ENCODE measurements around the gene GFOD2. TPM values are rescaled to one million over a fixed set of nuclear protein-coding genes. Genes with fewer than 3 reads are reported as not detected.

GFOD2 gene
- total and polyA plus RNA-seq, 2 of the 13 experiments (the other 11 are each of a cell fraction or from before 2014, with no cell fraction given), result 11.1 to 17.2 TPM

DNA sequence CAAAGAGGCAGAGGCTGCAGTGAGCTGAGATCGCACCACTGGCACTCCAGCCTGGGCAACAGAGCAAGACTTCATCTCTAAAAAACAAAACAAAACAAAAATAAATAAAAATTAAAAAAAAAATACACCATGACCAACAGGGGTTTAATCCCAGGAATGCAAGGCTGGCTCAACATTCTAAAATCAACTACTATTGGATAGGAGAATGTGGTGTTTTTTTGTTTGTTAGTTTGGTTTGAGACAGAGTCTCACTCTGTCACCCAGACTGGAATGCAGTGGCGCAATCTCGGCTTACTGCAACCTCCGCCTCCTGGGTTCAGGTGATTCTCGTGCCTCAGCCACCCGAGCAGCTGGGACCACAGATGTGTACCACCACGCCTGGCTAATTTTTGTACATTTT, 19.9 kb downstream of the GFOD2 start:
- CTCF ChIA-PET (ENCODE audit: low intra/inter-chr PET ratio, low total read pairs), result no interaction called here
- H3K79me2 ChIP-seq (ENCODE audit: insufficient read depth, low read length), result no peaks in the 10 kb centered on the region
- H3K36me3 ChIP-seq (replicated peaks in 1 of 2; ENCODE audit: control insufficient read depth in 1 of 2, insufficient read depth in 2 of 2, low read length in 2 of 2), result peaks cover 0 to 2% of the 10 kb centered on the region in 2 experiments; a peak in 1 of 5 replicates
- ATAC-seq (no peak), DNase-seq (ENCODE audit: low spot score) (no peak), FAIRE-seq (no peak)
- no peak overlapping the region for H3K9ac ChIP-seq (ENCODE audit: insufficient read depth, low read depth, low read length)
- H3K4me2 ChIP-seq (ENCODE audit: low read depth, low read length), result no peak overlapping the region
- no peak overlapping the region for H3K27ac ChIP-seq (ENCODE audit: extremely low read length, insufficient read depth, low read length)
- H3K4me1 ChIP-seq (ENCODE audit: insufficient read depth, low read length), result peaks cover 13% of the 10 kb centered on the region
- BruUV-seq (replicated peaks), result no TSS peak
- no peaks in the 10 kb centered on the region for H3K9me3 ChIP-seq (ENCODE audit: low read length)
- in situ Hi-C loops (cut with HindIII; ENCODE audit: extremely low pct_ligation_motif_present, low pct_unique_long_range_greater_than_20kb), result no loop called here
- intact Hi-C loops (cut with micrococcal nuclease; ENCODE audit: unreplicated experiment), result no loop called here
- POLR2A ChIA-PET, result no interaction called here
- no peak overlapping the region for H2AFZ ChIP-seq (ENCODE audit: low read length)
- H3K4me3 ChIP-seq (replicated peaks in 1 of 3; ENCODE audit: insufficient read depth in 1 of 3, low read depth in 2 of 3, low read length in 3 of 3), result no peak overlapping the region
- 92% methylated on average over 7 of the region's 7 CpGs for WGBS (ENCODE audit: low lambda C conversion rate)
- TF ChIP-seq, protein P1, sequence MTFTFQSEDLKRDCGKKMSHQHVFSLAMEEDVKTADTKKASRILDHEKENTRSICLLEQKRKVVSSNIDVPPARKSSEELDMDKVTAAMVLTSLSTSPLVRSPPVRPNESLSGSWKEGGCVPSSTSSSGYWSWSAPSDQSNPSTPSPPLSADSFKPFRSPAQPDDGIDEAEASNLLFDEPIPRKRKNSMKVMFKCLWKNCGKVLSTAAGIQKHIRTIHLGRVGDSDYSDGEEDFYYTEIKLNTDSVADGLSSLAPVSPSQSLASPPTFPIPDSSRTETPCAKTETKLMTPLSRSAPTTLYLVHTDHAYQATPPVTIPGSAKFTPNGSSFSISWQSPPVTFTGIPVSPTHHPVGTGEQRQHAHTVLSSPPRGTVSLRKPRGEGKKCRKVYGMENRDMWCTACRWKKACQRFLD (CRISPR knock-in tag; IDR thresholded peaks at IDR 0.05; ENCODE audit: borderline replicate concordance), result no peak
- TF ChIP-seq PCBP1 (IDR thresholded peaks at IDR 0.05; ENCODE audit: borderline replicate concordance, low read depth, low read length) (no peak), TFDP1 (CRISPR knock-in tag; IDR thresholded peaks at IDR 0.05; ENCODE audit: borderline replicate concordance) (no peak), CEBPG (CRISPR knock-in tag; IDR thresholded peaks at IDR 0.05) (peak; percentile 43; the same call in 1 of the 2 replicates), ZFP90 (CRISPR knock-in tag; IDR thresholded peaks at IDR 0.05; ENCODE audit: borderline replicate concordance) (no peak), BHLHE40 (IDR thresholded peaks at IDR 0.05; ENCODE audit: low read length) (no peak), ZNF737 (CRISPR knock-in tag; IDR thresholded peaks at IDR 0.05; ENCODE audit: borderline replicate concordance) (no peak), TSC22D2 (CRISPR knock-in tag; IDR thresholded peaks at IDR 0.05; ENCODE audit: borderline replicate concordance) (no peak), FOXA1 (IDR thresholded peaks at IDR 0.05) (no peak), FOXA1 (CRISPR knock-in tag; IDR thresholded peaks at IDR 0.05) (no peak), ZNF678 (CRISPR knock-in tag; IDR thresholded peaks at IDR 0.05) (no peak), MTA3 (CRISPR knock-in tag; IDR thresholded peaks at IDR 0.05) (no peak), CEBPB (IDR thresholded peaks at IDR 0.05; ENCODE audit: borderline replicate concordance, low read depth, low read length) (peak; percentile 56; the same call in 1 of the 2 replicates), ZNF260 (CRISPR knock-in tag; IDR thresholded peaks at IDR 0.05; ENCODE audit: borderline replicate concordance, low read depth) (no peak)
- no peaks in the 10 kb centered on the region for H3K27me3 ChIP-seq (ENCODE audit: control insufficient read depth in 1 of 2, insufficient read depth in 2 of 2, low read length in 2 of 2)
- no peaks in the 10 kb centered on the region for H4K20me1 ChIP-seq (ENCODE audit: insufficient read depth, low read length)
